Keratinocyte (primary cell): ENCODE measurements around the gene MSI2.

Experiments used
- EZH2 ChIP-seq: IDR thresholded peaks from one replicate; pipeline ENCODE4 v1.6.1; 2012; ENCODE audit warnings: inconsistent platforms, mild to moderate bottlenecking, low read length, moderate library complexity
- TF ChIP-seq, protein P1 (sequence below), 3 experiments: IDR thresholded peaks in 1 of 3; conservative IDR thresholded peaks in 1 of 3; optimal IDR thresholded peaks in 1 of 3; 2 replicates in 2 of 3; 3 replicates in 1 of 3; pipeline versions ENCODE3 to v1.5.1; 2011; ENCODE audit warnings: low read length in 3 of 3, mild to moderate bottlenecking in 3 of 3, moderate library complexity in 2 of 3, control low read depth in 1 of 3, inconsistent platforms in 1 of 3; ENCODE audit not compliant: insufficient read depth in 2 of 3; ENCODE audit errors: extremely low read depth in 1 of 3

DNA sequence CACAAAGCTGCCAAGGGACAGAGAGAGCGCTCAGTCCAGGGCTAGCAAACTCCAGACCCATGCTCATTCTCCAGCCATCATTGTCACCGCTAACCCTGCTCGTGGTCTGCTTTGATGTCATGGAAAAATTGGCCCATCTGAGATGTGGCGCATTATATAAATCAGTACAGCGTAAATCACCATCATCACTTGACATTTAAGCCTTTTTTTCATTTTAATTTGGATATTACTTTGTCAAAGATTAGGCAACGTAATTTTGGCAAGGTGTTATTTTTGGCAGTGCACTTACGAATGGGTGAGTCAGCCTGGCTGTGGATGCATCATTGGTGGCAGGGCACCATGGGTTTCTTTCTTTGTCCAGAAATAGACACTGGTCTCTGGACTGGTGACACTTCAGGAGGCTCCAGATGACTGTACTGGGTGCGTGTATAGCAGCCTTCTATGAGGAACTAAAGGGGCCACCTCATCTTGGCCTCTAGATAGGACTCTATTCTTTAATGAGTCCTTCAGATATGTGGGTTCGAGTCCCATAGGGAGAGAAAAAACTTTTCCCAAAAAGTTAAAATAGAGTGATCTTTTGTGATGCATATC is 166.3 kb downstream of the MSI2 start:
- no peak for TF ChIP-seq EZH2
- TF ChIP-seq, protein P1, sequence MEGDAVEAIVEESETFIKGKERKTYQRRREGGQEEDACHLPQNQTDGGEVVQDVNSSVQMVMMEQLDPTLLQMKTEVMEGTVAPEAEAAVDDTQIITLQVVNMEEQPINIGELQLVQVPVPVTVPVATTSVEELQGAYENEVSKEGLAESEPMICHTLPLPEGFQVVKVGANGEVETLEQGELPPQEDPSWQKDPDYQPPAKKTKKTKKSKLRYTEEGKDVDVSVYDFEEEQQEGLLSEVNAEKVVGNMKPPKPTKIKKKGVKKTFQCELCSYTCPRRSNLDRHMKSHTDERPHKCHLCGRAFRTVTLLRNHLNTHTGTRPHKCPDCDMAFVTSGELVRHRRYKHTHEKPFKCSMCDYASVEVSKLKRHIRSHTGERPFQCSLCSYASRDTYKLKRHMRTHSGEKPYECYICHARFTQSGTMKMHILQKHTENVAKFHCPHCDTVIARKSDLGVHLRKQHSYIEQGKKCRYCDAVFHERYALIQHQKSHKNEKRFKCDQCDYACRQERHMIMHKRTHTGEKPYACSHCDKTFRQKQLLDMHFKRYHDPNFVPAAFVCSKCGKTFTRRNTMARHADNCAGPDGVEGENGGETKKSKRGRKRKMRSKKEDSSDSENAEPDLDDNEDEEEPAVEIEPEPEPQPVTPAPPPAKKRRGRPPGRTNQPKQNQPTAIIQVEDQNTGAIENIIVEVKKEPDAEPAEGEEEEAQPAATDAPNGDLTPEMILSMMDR (optimal IDR thresholded peaks at IDR 0.05 in 1 of 3, IDR thresholded peaks at IDR 0.05 in 1 of 3, conservative IDR thresholded peaks at IDR 0.05 in 1 of 3; ENCODE audit: extremely low read depth in 1 of 3, insufficient read depth in 2 of 3, low read length in 3 of 3), result no peak
